GM18907 (cell line): ENCODE data around the gene POLR3F.
"Not testable (repeated sequence)": the region's sequence is repeated elsewhere in the genome, so short reads cannot be mapped to it uniquely, and the experiment has no call there.

ENCODE experiments used
- ATAC-seq: cut with Tn5 transposase; IDR thresholded peaks from one replicate; pipeline ENCODE4 v1.9.1; 2021; ENCODE audit warnings: mild to moderate bottlenecking, moderate library complexity; ENCODE audit not compliant: unreplicated experiment

POLR3F gene

DNA sequence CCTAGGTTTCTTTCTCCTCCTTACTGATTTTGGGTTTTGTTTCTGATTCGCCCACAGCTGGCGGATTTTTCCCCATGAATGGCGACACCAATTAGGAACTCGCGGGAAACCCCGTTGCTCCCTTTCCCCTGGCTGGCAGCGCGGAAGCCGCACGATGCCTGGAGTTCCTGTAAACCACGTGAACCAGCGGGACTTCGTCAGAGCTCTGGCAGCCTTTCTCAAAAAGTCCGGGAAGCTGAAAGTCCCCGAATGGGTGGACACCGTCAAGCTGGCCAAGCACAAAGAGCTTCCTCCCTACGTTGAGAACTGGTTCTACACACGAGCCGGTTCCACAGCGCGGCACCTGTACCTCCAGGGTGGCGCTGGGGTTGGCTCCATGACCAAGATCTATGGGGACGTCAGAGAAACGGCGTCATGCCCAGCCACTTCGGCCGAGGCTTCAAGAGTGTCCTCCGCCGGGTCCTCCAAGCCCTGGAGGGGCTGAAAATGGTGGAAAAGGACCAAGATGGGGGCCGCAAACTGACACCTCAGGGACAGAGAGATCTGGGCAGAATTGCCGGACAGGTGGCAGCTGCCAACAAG is 37.4 kb downstream of the POLR3F start:
- no peak for ATAC-seq

DNA sequence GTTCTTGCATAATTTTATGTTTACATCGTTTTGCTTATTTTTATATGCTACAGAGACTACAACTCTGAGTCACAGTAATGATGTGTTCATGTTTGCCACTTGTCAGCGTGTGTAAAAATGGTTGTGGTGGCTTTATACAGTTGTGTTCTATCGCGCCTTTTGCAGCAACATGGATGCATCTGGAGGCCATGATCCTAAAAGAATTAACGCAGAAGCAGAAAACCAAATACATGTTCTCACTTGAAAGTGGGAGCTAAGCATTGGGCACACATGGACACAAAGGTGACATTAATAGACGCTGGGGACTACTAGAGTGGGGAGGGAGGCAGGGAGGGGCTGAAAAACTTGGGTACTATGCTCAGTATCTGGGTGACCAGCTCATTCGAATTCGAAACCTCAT is 39.6 kb downstream of the POLR3F start:
- no peak for ATAC-seq

DNA sequence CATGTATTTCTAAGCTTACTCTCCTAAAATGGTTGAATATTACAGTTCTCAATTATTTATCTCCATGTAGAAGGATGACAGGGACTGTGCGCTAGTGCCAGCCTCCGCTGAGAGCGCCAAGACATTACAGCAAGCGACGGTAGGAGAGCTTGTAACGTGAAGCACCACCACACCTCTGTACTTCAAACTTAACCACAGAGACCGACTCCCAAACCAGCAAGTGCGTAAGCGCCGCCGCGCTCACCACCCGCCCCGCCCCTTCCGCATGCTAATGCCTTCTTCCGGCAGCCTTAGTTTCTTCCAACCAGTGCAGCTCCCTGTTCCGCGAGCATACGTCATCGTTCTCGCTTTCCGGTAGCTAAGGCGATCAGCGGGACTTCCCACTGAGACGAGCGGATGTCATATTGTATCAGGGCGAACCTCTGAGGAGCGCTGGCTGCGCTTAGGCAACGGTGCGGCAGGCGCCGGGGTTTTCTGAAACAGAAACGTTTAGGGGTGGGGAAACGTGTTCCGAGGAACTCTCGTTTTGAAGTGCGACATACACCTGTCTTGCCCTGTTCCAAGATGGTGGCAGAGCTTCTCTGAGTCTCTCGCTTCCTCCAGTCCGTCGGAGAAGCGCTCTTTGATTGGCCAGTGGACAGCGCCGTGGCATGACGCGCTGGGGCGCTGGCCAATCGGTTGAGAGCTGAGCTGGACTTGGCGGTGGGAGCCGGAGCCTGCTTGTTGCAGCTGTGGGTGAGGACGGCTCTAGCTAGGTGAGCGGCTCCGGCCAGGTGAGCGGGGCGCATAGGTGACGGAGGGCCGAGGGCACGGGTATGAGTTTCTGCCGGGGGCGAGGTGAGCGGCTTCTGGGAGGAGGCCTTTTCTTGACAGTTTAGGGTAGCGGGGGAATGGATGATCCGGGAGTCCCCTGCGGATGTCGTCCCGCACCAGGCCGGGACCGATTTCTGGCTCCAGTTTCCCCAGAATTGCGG is 40.3 kb downstream of the POLR3F start, which contains the start of gene SEC23B:
Gene SEC23B, plus strand, starts transcription at position 723 of the 974 bp plus-strand sequence. CDS start 2,896 bp downstream, outside the sequence.
- peak; percentile 97 for ATAC-seq

DNA sequence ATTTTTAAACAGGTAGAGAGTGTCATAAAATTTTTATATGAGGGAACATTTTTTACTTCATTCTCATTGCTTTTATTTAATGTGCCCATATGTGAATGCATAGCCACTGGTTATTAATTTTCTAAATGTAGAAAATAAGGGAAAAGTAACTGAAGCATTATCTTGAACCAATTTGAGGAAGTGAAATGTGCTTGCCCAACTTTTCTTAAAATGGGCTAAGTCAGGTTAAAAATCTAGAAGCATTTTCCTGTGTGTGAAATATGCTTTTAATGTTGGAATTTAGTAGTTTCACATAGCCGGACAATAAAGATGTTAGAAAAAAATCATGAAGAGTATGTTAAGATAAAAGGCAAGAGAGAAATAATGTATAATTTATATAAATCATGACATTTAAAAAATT is 44.4 kb downstream of the POLR3F start:
- ATAC-seq: no peak

DNA sequence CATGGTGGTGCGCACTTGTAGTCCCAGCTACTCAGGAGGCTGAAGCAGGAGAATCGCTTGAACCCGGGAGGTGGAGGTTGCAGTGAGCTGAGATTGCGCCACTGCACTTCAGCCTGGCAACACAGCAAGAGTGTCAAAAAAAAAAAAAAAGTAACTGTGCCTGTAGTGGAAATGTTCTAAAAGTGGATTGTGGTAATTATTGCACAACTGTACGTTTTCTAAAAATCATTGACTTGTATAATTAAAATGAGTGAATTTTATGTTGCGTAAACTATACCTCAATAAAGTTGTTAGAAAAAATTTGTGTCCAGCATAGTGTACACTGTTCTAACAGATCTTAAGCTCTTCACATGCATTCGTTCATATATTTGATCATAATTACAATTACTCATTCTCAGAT is 46.0 kb downstream of the POLR3F start:
- no peak for ATAC-seq

DNA sequence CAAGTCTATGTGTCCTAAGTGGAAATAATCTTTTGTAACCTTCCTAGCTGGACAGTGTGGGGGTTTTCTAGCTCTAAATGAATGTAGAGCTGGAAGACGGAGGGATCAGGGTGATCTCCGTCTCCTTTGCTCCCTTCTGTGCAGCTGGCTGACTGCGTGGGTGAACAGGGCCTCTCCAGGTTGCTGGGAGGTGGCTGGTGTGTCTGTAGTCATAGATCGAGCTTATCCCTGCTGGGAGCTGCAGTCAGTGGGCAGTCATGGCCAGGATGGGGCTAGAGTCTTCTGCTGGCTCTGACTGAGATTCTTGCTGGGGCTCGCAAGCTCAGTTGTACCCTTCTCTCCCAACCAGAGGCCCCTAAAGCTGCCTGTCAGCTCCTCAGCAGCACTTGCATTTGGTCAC is 46.9 kb downstream of the POLR3F start:
- no peak for ATAC-seq

DNA sequence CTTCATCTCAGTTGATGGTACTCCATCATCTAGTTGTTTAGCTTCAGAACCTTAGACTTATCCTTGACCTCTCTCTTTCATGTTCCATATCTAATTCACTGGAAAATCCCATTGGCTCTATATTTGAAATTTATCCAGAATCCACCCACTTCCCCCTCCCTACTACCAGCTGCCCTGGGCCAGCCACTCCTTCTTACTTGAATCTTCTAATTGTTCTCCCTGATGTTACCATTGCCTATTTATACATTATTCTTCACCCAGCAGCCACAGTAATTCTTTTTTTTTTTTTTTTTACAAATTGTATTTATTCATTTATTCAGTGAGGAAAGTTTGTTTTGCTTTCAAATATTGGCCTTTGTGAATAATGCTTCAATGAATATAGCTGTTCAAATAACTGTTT is 48.8 kb downstream of the POLR3F start:
- ATAC-seq: no peak

DNA sequence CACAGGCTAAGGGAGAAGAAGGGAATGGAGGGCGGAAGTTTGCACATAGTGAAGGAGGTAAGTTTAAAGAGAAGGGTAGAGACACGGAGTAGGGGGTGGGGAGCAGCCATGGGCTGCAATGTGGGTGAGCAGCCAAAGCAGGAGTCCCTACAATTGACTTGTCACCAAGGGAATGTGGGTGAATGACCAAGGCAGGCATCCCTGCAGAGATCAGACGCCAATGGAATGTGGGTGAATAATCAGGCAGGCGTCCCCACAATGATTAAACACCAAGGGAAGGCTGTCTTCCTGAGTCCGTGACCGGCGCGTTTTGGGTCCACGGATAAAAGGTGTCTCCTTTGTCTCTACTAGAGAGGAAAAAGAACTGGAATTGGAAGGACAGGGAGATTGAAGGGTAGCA is 54.9 kb downstream of the POLR3F start:
- not testable (repeated sequence) for ATAC-seq

DNA sequence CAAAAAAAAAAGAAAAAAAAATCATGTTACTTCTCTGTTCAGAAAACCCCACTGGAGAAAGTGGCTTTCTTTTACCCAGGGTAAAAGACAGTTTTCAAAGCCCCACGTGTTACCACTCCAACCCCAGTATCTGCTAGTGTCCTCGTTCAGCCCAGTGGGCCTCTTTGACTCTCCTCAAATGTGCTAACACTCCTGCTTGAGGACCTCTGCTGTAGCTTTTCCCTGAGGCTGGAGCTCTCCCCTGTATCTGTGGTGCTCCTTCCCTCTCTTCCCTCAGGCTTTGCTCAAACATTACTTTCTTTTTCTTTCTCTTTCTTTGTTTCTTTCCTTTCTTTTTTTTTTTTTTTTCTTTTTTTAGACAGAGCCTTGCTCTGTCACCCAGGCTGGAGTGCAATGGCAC is 55.9 kb downstream of the POLR3F start:
- ATAC-seq: no peak

DNA sequence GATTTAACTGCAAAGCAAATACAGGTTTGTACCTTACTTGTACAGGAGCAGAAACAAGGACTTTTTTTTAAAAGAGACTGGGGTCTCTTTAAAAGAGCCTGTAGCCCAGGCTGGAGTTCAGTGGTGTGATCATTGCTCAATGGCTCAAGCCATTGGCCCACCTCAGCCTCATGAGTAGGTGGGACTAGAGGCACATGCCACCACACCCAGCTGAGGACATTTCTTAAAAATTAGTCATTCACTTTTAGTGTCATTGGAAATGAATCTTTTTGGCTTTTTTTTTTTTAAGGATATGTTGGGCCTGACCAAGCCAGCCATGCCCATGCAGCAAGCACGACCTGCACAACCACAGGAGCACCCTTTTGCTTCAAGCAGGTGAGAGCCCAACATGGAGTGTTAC is 57.5 kb downstream of the POLR3F start:
- no peak for ATAC-seq

DNA sequence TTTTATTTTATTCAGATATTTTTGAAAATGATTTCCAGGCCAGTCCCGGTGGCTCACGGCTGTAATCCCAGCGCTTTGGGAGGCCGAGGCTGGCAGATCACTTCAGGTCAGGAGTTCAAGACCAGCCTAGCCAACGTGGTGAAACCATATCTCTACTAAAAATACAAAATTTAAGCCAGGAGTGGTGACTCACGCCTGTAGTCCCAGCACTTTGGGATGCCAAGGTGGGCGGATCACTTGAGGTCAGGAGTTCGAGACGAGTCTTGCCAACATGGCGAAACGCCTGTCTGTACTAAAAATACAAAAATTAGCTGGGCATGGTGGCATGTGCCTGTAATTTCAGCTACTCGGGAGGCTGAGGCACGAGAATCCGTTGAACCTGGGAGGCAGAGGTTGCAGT is 59.6 kb downstream of the POLR3F start:
- ATAC-seq: not testable (repeated sequence)

DNA sequence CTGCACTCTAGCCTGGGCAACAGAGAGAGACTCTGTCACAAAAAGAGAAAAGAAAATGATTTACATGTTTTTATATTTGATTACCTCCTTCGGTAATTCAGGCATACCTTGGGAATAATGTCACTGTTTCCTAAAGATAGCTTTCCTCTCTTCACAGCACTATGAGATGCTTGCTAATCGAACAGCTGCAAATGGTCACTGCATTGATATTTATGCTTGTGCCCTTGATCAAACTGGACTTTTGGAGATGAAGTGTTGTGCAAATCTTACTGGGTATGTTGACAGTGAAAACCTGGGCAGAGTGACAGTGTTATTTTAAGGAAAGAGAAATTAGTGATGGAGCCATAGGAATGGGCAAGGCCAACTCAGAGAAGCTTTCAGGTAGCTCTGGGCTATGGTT is 60.1 kb downstream of the POLR3F start:
- ATAC-seq: no peak

DNA sequence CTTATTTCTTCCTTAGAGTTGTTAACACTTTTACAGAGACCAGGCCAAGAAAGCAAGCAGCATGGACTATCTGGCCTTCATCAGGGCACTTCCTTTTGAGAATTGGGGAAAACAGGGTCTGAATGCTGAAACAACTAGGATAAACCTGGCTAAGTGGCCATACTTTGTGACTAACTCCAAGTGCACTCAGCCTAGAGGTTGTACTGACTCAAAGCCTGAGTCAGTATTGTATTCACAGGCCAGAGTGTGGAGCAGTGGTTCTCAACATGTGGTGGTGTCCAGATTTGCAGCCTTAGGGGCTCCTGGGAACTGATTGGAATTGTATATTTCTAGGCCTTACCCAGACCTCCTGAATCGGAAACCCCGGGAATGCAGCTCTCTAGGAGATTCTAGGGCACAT is 60.6 kb downstream of the POLR3F start:
- no peak for ATAC-seq

DNA sequence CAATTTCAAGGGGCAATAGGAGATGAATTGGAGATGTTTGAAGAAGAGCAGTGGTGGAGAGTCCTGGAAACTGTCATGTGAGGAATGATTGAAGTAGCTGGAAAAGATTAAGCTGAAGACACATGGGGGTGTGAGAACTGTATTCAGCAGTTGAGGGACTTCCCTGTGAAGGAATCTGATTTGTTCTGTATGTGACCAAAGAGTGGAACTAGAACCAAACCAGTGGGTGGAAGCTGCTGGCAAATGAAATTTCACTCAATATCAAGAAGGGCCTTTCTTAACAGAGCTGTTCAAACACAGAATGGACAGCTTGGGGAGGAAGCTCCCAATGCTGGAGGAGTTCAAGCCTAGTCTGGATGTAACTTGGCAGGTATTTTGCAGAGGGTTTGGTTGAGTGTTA is 61.9 kb downstream of the POLR3F start:
- no peak for ATAC-seq

DNA sequence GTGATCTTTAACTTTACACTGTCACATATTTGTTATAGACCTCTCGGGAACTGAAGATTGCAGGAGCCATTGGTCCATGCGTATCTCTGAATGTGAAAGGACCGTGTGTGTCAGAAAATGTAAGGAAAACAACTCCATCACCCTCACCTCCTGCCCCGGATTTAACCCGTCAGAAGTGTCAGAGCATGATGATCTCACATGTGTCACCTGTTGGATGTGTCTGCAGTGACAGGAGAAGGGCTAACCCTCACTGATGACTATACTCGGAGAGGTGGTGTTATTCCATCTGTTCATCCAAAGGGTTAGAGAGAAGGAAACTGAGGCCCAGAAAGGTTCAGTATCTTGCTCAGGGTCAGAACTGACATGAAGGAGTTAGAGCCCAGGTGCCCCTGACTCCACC is 65.4 kb downstream of the POLR3F start:
- ATAC-seq: no peak

DNA sequence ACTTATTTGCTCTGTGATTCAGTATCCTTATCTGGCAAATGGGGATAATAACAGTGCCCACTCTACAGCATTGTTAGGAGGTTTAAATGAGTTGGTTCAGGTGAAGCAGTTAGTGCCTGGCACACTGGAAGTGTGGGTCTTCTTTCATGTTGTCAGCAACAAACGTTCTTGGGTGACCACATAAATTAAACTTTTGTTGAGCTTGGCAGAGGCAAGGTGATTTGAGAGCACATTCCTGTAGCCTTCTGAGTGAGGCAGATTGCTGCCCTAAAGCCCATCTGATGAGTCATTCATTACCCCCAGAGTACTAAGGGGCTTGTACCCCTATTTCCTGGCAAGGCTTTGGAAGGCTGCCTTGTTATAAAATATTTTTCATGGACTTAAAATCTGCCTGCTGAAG is 66.3 kb downstream of the POLR3F start:
- no peak for ATAC-seq

DNA sequence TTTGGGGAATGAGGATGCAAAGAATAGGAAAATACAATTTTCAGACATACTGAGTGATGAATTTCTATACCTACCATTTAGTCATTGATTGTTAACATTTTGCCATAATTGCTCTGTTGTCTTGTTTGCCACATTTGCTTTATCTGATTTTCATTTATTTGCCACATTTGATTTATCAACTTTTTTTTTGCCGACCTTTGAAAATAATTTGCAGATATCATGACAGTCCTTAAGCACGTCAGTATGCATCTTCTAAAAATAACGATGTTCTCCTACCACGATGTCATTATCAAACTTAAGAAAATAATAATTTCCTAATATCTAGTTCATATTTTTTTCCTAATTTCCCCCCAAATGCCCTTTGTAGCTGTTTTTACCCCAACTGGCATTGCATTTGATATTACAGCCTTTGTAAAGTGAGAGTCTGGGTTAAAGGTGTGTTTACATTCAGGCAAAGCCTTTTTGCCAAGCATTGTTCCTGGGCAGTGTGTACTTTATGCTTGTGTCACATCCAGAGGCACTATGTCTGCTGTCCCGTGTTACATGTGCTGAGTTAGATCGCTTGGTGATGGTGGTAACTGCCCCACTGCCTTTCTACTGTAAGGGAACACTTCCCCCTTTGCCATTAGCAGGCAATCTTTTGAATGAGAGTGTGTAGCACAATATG is 66.9 kb downstream of the POLR3F start:
- no peak for ATAC-seq
